GM12872 (cell line): ENCODE results near the gene GRAMD4.

Experiments
- TF ChIP-seq, protein P1 (sequence below): IDR thresholded peaks from 3 replicates; pipeline ENCODE4 v1.5.1; 2011; ENCODE audit warnings: low read depth, mild to moderate bottlenecking, low read length, moderate library complexity; ENCODE audit not compliant: insufficient read depth

Gene GRAMD4

DNA sequence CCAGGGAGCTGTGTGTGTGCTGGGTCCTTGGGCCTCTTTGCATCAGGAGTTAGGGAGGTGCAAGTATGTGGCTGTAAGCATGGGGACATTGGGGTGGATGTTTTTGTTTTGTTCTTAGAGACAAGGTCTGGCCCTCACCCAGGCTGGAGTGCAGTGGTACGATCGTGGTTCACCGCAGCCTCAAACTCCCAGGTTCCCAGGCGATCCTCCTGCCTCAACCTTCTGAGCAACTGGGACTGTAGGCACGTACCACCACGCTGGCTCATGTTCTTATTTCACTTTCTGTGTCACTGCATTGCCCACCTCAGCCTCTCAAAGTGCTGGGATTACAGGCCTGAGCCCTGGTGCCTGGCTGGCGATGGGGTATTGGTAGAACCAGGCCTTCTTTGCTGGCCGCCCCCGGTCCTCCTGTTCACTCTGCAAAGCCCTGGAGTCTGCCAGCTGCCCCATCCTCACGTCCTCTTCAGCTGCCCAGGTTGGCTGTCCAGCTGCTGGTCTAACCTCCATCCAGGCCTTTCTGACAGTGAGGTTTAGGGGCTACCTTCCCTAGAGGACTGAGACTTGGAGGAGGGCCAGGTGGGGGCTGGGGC, 851 bp upstream of the GRAMD4 start:
- TF ChIP-seq, protein P1, sequence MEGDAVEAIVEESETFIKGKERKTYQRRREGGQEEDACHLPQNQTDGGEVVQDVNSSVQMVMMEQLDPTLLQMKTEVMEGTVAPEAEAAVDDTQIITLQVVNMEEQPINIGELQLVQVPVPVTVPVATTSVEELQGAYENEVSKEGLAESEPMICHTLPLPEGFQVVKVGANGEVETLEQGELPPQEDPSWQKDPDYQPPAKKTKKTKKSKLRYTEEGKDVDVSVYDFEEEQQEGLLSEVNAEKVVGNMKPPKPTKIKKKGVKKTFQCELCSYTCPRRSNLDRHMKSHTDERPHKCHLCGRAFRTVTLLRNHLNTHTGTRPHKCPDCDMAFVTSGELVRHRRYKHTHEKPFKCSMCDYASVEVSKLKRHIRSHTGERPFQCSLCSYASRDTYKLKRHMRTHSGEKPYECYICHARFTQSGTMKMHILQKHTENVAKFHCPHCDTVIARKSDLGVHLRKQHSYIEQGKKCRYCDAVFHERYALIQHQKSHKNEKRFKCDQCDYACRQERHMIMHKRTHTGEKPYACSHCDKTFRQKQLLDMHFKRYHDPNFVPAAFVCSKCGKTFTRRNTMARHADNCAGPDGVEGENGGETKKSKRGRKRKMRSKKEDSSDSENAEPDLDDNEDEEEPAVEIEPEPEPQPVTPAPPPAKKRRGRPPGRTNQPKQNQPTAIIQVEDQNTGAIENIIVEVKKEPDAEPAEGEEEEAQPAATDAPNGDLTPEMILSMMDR, result no peak

DNA sequence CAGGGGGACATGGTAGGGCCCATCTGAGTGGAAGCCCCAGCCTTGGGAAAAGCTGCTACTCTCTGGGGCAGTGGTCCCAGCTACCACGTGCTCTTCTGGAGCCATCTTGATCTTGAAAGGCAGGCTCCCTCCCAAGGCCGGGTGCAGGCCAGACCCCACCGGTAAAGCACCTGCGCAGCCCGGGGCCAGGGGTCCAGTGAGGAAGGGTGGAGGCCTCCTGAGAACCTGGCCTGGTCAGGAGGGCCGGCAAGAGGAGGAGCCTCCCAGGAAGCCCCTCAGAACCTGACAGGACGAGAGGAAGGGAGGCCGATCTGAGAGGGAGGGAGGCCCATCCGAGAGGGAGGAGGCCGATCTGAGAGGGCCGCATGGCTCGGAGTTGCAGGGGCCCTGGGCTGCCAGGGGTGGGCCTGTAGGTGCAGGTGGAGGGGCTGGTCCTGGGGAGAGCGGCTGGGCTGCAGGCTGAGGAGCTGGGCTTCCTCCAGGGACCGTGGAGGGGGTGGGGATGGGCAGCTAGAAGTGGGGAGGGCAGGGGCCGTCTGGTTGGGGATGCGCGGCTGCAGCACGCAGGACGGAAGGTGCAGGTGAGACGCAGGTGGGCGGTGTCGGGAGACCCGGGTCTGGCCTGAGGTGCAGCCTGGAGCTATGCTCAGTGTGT, 529 bp downstream of the GRAMD4 start:
- TF ChIP-seq, protein P1, result no peak

DNA sequence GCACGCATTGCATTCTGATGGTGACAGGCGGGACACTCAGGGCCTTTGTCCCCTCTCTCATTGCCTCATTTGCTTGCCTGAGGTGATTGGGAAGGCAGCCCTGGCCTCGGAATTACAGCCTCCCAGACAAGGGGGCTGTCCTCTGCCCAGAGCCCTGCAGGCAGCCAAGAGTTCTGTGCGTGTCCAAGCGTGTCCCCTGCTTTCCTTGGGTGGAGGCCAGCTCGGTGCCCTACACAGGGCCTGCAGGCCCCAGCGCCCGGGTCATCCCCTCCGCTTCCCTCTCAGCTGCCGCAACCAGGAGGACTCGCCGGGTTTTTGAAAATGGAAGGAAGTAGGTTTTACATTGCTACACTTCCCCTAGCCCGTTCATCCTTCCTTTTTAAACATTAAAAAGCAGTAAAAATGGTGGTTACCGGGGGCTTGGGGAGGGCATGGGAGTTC, 1.9 kb downstream of the GRAMD4 start:
- TF ChIP-seq, protein P1, result no peak

DNA sequence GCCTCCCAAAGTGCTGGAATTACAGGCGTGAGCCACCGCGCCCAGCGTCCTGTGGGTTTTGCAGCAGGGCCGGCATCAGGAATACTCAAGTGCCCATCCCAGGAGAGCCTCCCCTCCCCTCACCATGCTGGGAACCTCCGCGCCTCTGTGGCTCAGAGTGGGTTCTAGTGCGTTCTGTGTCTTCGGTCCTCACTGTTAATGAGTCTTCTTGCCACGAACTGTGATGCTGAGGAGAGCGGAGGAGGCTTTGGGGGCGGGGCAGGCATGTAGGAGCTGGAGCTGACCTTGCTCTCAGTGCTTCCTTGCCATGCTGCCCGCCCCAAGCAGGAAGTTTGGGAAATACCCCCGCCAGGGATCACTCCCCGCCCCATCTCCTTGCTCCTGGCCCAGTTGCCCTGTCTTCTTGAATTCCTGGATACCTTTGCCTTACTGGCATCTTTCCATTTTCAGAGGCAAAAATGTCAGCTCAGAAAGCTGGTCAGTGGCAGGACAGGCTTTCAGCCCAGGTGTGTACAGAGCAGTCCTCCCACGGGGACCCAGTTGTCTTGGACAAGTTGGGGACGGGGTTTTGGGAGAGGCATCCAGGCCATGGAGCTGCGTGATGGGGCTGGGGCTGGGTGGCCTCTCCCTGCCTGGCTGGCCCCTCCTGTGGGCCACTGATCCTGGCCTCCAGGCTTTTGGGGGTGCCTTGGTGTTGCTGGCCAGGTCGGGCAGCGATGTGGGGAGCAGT, 5.1 kb downstream of the GRAMD4 start:
- TF ChIP-seq, protein P1, result no peak

DNA sequence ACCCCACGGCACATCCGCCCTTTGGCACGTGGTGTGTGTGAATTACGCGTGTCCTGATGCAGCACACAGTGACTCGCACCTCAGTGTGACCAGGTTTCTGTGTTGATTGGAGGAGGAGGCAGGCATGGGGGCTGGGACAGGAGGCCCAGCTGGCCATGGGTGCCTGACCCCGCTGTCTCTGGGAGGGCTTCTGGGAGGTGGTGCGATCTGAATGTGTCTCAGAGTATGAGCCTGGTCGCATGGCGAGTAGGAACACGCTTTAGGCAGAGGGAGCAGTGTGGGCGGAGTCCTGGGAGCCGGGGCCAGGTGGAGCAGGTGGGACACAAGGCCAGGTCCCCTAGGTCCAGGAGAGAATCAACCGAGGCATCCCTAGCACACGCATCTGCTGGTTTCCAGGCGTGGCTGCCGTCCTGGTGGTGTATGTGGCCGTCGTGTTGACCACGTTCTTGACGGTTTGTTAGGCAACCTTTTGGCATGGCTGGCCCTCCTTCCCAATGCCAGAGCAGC, 5.7 kb downstream of the GRAMD4 start:
- TF ChIP-seq, protein P1, result no peak

DNA sequence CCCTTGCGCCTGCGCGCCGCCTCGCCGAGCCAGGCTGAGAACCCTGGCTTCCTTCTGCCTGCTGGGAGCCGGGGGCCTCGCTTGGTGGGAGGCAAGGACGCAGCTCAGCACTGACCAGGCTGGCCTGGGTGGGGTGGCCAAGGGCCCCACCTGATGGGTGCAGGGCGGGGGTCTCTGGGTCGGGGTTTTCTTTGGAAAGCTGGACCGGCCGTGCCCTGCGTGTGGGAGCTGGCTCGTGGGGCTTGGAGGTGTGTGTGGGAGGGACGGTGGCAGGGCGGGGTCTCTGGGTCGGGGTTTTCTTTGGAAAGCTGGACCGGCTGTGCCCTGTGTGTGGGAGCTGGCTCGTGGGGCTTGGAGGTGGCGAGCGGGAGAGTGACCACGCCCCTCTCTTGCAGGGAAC, 6.2 kb downstream of the GRAMD4 start:
- TF ChIP-seq, protein P1, result no peak
